ENCODE data around the gene DENND6B. TPM values are rescaled to one million over a fixed set of nuclear protein-coding genes. Genes with fewer than 3 reads are reported as not detected.
A peak's percentile ranks its signal among the peaks of the same experiment; 100 is the strongest.

DENND6B gene
- total and polyA plus RNA-seq, 2 of the 13 experiments (the other 11 are each of a cell fraction or from before 2014, with no cell fraction given), result 0.95 to 3.8 TPM

GRCh38 chr22:50276143-50276542 is 50.7 kb downstream of the DENND6B start (continued):
- peak; percentile 37; the same call in 1 of the 2 replicates for TF ChIP-seq HOXA3 (CRISPR knock-in tag; IDR thresholded peaks at IDR 0.05)
- TF ChIP-seq, protein P1, sequence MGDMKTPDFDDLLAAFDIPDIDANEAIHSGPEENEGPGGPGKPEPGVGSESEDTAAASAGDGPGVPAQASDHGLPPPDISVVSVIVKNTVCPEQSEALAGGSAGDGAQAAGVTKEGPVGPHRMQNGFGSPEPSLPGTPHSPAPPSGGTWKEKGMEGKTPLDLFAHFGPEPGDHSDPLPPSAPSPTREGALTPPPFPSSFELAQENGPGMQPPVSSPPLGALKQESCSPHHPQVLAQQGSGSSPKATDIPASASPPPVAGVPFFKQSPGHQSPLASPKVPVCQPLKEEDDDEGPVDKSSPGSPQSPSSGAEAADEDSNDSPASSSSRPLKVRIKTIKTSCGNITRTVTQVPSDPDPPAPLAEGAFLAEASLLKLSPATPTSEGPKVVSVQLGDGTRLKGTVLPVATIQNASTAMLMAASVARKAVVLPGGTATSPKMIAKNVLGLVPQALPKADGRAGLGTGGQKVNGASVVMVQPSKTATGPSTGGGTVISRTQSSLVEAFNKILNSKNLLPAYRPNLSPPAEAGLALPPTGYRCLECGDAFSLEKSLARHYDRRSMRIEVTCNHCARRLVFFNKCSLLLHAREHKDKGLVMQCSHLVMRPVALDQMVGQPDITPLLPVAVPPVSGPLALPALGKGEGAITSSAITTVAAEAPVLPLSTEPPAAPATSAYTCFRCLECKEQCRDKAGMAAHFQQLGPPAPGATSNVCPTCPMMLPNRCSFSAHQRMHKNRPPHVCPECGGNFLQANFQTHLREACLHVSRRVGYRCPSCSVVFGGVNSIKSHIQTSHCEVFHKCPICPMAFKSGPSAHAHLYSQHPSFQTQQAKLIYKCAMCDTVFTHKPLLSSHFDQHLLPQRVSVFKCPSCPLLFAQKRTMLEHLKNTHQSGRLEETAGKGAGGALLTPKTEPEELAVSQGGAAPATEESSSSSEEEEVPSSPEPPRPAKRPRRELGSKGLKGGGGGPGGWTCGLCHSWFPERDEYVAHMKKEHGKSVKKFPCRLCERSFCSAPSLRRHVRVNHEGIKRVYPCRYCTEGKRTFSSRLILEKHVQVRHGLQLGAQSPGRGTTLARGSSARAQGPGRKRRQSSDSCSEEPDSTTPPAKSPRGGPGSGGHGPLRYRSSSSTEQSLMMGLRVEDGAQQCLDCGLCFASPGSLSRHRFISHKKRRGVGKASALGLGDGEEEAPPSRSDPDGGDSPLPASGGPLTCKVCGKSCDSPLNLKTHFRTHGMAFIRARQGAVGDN (CRISPR knock-in tag; IDR thresholded peaks at IDR 0.05), result peak; percentile 49
- peak; percentile 27; the same call in 1 of the 2 replicates for TF ChIP-seq ZNF768 (CRISPR knock-in tag; IDR thresholded peaks at IDR 0.05)
- no peak for TF ChIP-seq REPIN1 (CRISPR knock-in tag; IDR thresholded peaks at IDR 0.05; ENCODE audit: borderline replicate concordance, low read depth)
- 0 out of 2 replicates have a peak, but pooled peaks have one; percentile 3 for TF ChIP-seq ZNF225 (CRISPR knock-in tag; IDR thresholded peaks at IDR 0.05)
- TF ChIP-seq DMTF1 (CRISPR knock-in tag; IDR thresholded peaks at IDR 0.05), result no peak
- peak; percentile 67; the same call in 1 of the 2 replicates for TF ChIP-seq CHD4 (IDR thresholded peaks at IDR 0.05; ENCODE audit: borderline replicate concordance, low read length)
- TF ChIP-seq, protein P2, sequence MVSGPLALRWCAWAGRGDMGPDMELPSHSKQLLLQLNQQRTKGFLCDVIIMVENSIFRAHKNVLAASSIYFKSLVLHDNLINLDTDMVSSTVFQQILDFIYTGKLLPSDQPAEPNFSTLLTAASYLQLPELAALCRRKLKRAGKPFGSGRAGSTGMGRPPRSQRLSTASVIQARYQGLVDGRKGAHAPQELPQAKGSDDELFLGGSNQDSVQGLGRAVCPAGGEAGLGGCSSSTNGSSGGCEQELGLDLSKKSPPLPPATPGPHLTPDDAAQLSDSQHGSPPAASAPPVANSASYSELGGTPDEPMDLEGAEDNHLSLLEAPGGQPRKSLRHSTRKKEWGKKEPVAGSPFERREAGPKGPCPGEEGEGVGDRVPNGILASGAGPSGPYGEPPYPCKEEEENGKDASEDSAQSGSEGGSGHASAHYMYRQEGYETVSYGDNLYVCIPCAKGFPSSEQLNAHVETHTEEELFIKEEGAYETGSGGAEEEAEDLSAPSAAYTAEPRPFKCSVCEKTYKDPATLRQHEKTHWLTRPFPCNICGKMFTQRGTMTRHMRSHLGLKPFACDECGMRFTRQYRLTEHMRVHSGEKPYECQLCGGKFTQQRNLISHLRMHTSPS (CRISPR knock-in tag; IDR thresholded peaks at IDR 0.05; ENCODE audit: low read depth), result peak; percentile 53; the same call in 1 of the 2 replicates
- peak; percentile 49; the same call in 1 of the 2 replicates for TF ChIP-seq STAG1 (CRISPR knock-in tag; IDR thresholded peaks at IDR 0.05)
- 0 out of 2 replicates have a peak, but pooled peaks have one; percentile 35 for TF ChIP-seq ZFX (CRISPR knock-in tag; IDR thresholded peaks at IDR 0.05; ENCODE audit: low read depth)
- TF ChIP-seq NONO (IDR thresholded peaks at IDR 0.05), result no peak
- TF ChIP-seq NONO (CRISPR knock-in tag; conservative IDR thresholded peaks at IDR 0.05), result peak; percentile 59
- TF ChIP-seq RBFOX2 (IDR thresholded peaks at IDR 0.05; ENCODE audit: low read depth, low read length), result 0 out of 2 replicates have a peak, but pooled peaks have one; percentile 46
- TF ChIP-seq TEAD3 (CRISPR knock-in tag; optimal IDR thresholded peaks at IDR 0.05; ENCODE audit: borderline replicate concordance), result peak; percentile 26
- TF ChIP-seq, protein P3, sequence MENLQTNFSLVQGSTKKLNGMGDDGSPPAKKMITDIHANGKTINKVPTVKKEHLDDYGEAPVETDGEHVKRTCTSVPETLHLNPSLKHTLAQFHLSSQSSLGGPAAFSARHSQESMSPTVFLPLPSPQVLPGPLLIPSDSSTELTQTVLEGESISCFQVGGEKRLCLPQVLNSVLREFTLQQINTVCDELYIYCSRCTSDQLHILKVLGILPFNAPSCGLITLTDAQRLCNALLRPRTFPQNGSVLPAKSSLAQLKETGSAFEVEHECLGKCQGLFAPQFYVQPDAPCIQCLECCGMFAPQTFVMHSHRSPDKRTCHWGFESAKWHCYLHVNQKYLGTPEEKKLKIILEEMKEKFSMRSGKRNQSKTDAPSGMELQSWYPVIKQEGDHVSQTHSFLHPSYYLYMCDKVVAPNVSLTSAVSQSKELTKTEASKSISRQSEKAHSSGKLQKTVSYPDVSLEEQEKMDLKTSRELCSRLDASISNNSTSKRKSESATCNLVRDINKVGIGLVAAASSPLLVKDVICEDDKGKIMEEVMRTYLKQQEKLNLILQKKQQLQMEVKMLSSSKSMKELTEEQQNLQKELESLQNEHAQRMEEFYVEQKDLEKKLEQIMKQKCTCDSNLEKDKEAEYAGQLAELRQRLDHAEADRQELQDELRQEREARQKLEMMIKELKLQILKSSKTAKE (CRISPR knock-in tag; IDR thresholded peaks at IDR 0.05; ENCODE audit: borderline replicate concordance), result 0 out of 2 replicates have a peak, but pooled peaks have one; percentile 5
- TF ChIP-seq AHR (CRISPR knock-in tag; IDR thresholded peaks at IDR 0.05), result no peak
- TF ChIP-seq RBM39 (IDR thresholded peaks at IDR 0.05; ENCODE audit: low read depth, low read length, poor library complexity, severe bottlenecking), result peak; percentile 42
- peak; percentile 98 for TF ChIP-seq HNRNPL (IDR thresholded peaks at IDR 0.05; ENCODE audit: low read depth, low read length)
- peak; percentile 35; the same call in 1 of the 2 replicates for TF ChIP-seq SAP130 (CRISPR knock-in tag; IDR thresholded peaks at IDR 0.05; ENCODE audit: low read depth)
- 0 out of 2 replicates have a peak, but pooled peaks have one; percentile 47 for TF ChIP-seq ADNP (CRISPR knock-in tag; IDR thresholded peaks at IDR 0.05)

Measured in HepG2 (cell line).